SIG-M5 treated with dmso at 0.1 percent for 504 hours (cell line): Measurements from ENCODE around the gene TTLL6.

Source experiments
- DNase-seq: peaks from one replicate; lab custom pipeline; 2025; ENCODE audit not compliant: unreplicated experiment; lab: John Stamatoyannopoulos, UW

Gene TTLL6

GRCh38 chr17:48816438-48816773, 623 bp downstream of the TTLL6 start:
- no peak for DNase-seq

GRCh38 chr17:48815311-48815710, 1.7 kb downstream of the TTLL6 start:
- DNase-seq, result no peak

- DNase-seq, result peak; percentile 54
Observed at GRCh38 chr17:48814504-48814903, 2.5 kb downstream of the TTLL6 start.

- no peak for DNase-seq
Observed at GRCh38 chr17:48812001-48812400, 5.0 kb downstream of the TTLL6 start.

- no peak for DNase-seq
Observed at GRCh38 chr17:48809182-48809581, 7.8 kb downstream of the TTLL6 start.

GRCh38 chr17:48804936-48805411, 12.1 kb downstream of the TTLL6 start:
- DNase-seq, result peak; percentile 52

GRCh38 chr17:48800626-48801217, 16.3 kb downstream of the TTLL6 start:
- peak; percentile 51 for DNase-seq

GRCh38 chr17:48799069-48799723, 17.8 kb downstream of the TTLL6 start:
- no peak for DNase-seq

GRCh38 chr17:48796163-48796522, 20.9 kb downstream of the TTLL6 start:
- peak; percentile 51 for DNase-seq

GRCh38 chr17:48795444-48796162, 21.4 kb downstream of the TTLL6 start:
- DNase-seq, result no peak

- DNase-seq, result no peak
Observed at GRCh38 chr17:48792033-48792798, 24.8 kb downstream of the TTLL6 start.

- peak; percentile 71 for DNase-seq
Observed at GRCh38 chr17:48791128-48792032, 25.6 kb downstream of the TTLL6 start.

- no peak for DNase-seq
Observed at GRCh38 chr17:48790607-48791127, 26.4 kb downstream of the TTLL6 start.

- no peak for DNase-seq
Observed at GRCh38 chr17:48787828-48788227, 29.2 kb downstream of the TTLL6 start.

- DNase-seq, result no peak
Observed at GRCh38 chr17:48779421-48779820, 37.6 kb downstream of the TTLL6 start.

- no peak for DNase-seq
Observed at GRCh38 chr17:48776602-48777001, 40.4 kb downstream of the TTLL6 start.

- DNase-seq, result no peak
Observed at GRCh38 chr17:48773245-48773644, 43.8 kb downstream of the TTLL6 start.

GRCh38 chr17:48770954-48771353, 46.1 kb downstream of the TTLL6 start:
- no peak for DNase-seq

GRCh38 chr17:48769009-48769675, 47.9 kb downstream of the TTLL6 start:
- DNase-seq, result peak; percentile 50

GRCh38 chr17:48767263-48767774, 49.7 kb downstream of the TTLL6 start:
- DNase-seq, result no peak
